ENCODE results near the gene FAM228B.

The FAM228B gene

GRCh38 chr2:24080701-24081100 is 42.6 kb upstream of the FAM228B start:
- TF ChIP-seq CTCF (IDR thresholded peaks at IDR 0.05): no peak

GRCh38 chr2:24082787-24083566 is 40.3 kb upstream of the FAM228B start:
- TF ChIP-seq CTCF (IDR thresholded peaks at IDR 0.05): no peak

- no peak for TF ChIP-seq CTCF (IDR thresholded peaks at IDR 0.05)
Measured at GRCh38 chr2:24083567-24084385, 39.5 kb upstream of the FAM228B start.

- TF ChIP-seq CTCF (IDR thresholded peaks at IDR 0.05): peak; percentile 93
Measured at GRCh38 chr2:24084386-24085199, 38.7 kb upstream of the FAM228B start, which contains the start of gene TP53I3. TP53I3 (minus strand) TSS chr2:24084834; CDS start chr2:24084326, 508 bp downstream.

GRCh38 chr2:24085200-24085489 is 38.1 kb upstream of the FAM228B start:
- no peak for TF ChIP-seq CTCF (IDR thresholded peaks at IDR 0.05)

GRCh38 chr2:24086241-24086640 is 37.0 kb upstream of the FAM228B start:
- TF ChIP-seq CTCF (IDR thresholded peaks at IDR 0.05): no peak

GRCh38 chr2:24087032-24087431 is 36.2 kb upstream of the FAM228B start:
- TF ChIP-seq CTCF (IDR thresholded peaks at IDR 0.05): no peak

All from LNCAP (cell line).